SHP77 (cell line): ENCODE results near the gene AFF4.
"Not testable (repeated sequence)": the region's sequence is repeated elsewhere in the genome, so short reads cannot be mapped to it uniquely, and the experiment has no call there.

Source experiments
- DNase-seq, 2 experiments: peaks; one replicate each; lab custom pipeline; 2025; lab: John Stamatoyannopoulos, UW

Gene AFF4

DNA sequence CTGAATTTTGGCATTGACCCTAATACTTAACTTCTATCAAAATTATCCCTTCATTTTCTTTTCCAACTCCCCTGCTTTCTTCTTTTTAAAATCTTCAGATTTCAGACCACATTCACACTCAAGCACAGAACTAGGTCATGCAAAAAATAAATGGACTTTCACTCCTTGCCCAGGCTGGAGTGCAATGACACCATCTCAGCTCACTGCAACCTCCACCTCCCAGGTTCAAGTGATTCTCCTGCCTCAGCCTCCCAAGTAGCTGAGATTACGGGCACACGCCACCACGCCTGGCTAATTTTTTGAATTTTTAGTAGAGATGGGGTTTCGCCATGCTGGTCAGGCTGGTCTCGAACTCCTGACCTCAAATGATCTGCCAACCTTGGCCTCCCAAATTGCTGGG is 108.4 kb downstream of the AFF4 start:
- not testable (repeated sequence) for DNase-seq

GRCh38 chr5:132854301-132854700 is 109.1 kb downstream of the AFF4 start:
- no peak for DNase-seq

GRCh38 chr5:132853790-132854189 is 109.6 kb downstream of the AFF4 start:
- no peak for DNase-seq

- DNase-seq = no peak
Observed at GRCh38 chr5:132853323-132853722, 110.1 kb downstream of the AFF4 start.

DNA sequence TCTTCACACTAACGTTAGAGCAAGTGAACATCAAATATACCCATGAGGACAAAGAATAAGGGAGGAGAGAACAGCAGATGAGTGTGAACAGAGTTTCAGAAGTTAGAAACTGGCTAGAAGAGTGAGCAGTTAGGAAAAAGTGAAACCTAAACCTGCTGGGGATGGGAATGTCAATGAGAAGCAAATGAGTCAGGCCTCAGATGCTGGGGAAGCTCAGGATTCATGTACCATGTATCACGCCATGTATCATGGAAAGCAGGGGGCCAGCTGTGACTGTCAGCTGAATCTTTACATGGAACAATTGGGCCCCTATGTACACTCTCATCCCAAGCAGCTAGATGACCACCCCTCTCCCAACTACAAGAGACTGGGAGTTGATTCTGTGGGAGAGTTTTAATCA is 113.4 kb downstream of the AFF4 start:
- no peak for DNase-seq

DNA sequence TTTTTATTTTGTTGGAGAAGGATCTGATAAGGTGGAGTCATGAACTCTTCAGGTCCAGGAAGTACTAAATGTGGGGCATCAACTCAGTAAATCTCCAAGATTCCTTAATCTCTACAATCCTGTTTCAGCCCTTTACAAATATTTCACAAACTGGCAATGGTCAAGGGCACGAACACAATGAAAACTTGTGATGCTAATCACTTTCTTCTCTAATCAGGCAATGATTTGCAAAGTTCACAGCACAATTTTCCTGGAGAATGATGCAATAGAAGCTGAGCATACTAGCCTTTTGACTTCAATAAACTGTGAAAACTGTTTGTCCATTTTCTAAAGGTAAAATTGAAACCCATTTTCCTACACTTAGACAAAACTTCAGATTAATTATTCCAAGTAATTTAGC is 114.1 kb downstream of the AFF4 start:
- DNase-seq = no peak

- DNase-seq = no peak
Observed at GRCh38 chr5:132848270-132848669, 115.2 kb downstream of the AFF4 start.

DNA sequence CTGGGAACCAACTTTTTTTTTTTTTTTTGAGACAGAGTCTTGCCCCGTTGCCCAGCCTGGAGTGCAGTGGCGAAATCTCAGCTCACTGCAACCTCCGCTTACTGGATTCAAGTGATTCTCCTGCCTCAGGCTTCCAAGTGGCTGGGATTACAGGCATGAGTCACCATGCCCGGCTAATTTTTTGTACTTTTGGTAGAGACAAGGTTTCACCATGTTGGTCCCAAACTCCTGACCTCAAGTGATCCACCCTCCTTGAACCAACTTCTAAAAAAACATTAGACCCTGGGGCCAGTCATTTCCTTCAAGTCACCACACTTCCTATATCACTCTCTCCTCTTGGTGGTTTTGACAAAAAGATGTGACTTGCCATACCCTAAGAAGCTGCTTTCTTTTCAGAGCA is 122.1 kb downstream of the AFF4 start:
- DNase-seq = no peak

GRCh38 chr5:132840896-132841295 is 122.5 kb downstream of the AFF4 start:
- DNase-seq = no peak

GRCh38 chr5:132840313-132840712 is 123.1 kb downstream of the AFF4 start:
- no peak for DNase-seq

DNA sequence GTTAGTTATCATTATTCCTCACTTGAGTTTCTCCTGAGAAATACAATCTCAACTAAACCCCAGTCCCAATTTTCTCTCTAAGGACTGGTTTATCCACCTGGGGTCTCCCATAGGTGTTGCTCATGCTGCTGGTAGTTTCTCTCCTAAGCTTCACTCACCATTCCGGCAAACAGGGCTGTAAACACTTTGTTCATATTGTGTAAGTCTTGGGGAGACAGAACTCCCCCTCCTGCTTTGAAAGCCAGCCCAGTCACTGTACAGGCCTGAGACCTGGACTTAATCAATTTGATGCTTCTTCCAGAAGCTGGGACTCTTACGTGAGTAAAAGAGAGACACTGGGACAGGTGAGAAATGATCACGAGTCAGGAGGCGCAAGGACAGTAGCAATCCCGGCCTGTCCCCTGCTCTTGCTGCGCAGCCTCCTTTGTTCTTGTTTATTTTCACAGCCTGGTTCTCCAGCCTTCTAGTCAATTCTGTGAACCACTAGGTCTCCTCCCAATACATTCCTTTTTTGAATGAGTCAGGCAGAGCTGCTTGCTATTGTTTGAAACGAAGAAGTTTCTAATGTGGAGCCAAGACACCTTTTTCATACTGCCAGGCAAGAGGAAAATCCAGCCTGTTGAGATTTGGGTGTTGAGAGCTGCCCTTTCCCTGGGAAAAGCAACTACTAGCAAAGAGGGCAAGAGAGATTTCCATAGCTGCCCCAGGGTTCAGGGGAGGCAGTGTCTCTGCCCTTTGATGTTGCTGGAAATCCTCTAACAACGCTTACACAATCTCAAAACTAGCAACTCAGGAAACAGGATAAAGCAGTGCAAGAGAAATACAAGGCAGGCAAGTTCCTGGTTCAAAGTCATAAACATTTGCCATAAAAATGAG is 123.8 kb downstream of the AFF4 start:
- DNase-seq = no peak

DNA sequence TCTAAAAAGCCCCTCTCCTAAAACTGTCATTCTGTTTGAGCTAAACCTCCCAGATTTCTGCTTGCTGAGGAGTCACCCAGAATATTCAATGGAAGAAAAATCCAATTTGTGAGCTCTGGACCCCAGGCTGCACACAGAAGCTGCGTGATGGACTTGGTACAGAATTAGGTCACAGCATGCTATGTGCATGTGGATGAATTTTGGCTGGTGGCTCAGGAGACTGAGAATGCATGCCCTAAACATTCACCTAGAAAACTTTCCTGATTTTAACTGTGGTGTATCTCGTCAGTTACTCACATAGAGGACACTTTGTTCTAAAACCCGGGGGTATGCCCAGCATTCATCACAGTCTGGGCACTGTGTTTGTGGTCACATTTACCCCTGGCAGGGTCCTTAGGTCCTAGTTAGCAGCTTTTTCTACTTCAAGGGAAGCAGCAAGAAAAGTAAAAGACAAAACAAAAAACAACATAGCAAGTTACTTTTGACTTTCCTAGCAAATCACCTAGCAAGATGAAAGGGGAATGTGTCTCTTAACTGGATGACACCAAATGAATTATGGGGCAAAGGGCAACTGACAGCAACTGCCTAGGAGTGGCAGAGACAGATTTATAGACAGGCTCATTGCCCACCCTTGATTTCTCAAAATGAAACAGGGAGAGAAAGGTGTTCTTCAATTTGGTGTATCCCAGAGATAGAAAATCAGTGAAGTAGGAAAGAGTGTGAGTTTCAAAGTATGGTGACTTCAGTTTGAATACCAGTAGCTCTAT is 124.7 kb downstream of the AFF4 start:
- DNase-seq = no peak

- peak in 1 of 2 experiments; percentile 5 for DNase-seq
Observed at GRCh38 chr5:132837868-132838267, 125.6 kb downstream of the AFF4 start.

GRCh38 chr5:132836852-132837251 is 126.6 kb downstream of the AFF4 start:
- no peak for DNase-seq

DNA sequence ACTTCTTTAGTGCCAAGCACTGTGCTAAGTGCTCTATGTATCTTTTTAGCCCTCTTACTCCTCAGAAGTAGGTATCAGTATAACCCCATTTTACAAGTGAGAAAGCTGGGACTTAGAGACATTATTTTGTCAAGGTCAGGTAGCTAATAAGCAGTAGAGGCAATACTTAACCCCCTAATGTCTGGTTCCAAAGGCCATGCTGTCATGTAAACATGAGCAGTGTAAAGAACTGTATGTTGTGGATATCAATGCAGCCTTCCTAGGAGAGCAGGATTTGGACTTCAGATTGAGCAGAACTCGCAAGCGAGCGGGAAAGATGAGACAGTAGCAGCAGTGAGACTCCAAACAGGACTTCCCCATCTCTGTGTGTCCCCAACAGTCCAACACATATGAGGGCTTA is 129.4 kb downstream of the AFF4 start:
- DNase-seq = no peak

GRCh38 chr5:132832612-132833011 is 130.8 kb downstream of the AFF4 start:
- no peak for DNase-seq

GRCh38 chr5:132831095-132831860 is 132.2 kb downstream of the AFF4 start:
- no peak for DNase-seq

GRCh38 chr5:132830436-132831094 is 132.9 kb downstream of the AFF4 start, which contains the start of gene SHROOM1:
TSS of gene SHROOM1 (minus strand) at chr5:132830647. CDS start at chr5:132826140, 4,507 bp downstream.
- DNase-seq = peak in 1 of 2 experiments; percentile 53

DNA sequence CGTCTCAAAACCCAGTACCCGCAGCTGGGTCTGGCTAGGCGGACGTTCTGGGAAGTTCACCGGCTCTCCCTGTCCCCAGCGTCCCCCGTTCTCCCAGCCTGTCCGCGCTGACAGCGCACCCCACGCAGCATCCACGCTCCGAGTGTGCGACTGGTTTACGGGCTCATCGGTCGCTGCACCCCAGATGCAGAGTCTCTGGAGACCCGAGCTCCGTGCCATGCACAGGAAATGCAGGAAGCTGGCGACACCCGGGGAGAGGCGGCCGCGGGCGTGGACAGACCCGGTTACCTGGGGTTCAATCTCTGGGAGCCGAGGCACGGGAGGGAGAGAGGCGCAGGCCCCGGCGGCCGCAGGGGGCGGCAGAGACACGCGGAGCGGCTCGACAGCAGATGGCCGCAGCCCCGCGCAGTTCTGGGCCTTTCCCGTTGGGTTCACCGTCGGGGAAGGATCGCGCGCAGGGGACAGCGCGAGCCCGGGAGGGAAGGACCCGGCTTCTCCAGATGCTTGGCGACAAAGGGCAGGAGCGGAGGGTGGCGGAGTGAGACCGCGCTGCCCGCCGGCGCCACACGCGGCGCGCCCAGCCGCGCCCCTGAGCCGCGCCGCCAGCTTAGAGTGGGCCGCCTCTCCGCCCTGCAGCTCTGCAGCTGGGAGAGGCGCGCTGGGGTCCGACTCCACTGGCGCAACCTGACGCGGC is 133.5 kb downstream of the AFF4 start:
- peak; percentile 32 to 54 for DNase-seq

GRCh38 chr5:132828846-132829494 is 134.5 kb downstream of the AFF4 start:
- DNase-seq = no peak
